Left renal cortex interstitium (tissue), 4 donors: ENCODE results near the gene RUFY4. TPM values are rescaled to one million over a fixed set of nuclear protein-coding genes. Genes with fewer than 3 reads are reported as not detected.

Source experiments
- DNase-seq, 4 donors: peaks; one replicate each; pipeline ENCODE4 v3.0.0-alpha.2; 2013; ENCODE audit warnings: low read depth in 4 of 4, low spot score in 2 of 4, missing footprints in 1 of 4
- polyA plus RNA-seq, 4 donors: library from polyadenylated mRNA; unstranded; fragments of 120-200 nt; gene quantifications; one replicate each; pipeline ENCODE4 v1.2.1, GENCODE V29; 2013; ENCODE audit not compliant: insufficient read length in 4 of 4

RUFY4 gene
- polyA plus RNA-seq, 4 donors: 0.13 to 0.27 TPM; not detected in 2

GRCh38 chr2:218059289-218059688, 9.8 kb upstream of the RUFY4 start:
- no peak for DNase-seq

DNA sequence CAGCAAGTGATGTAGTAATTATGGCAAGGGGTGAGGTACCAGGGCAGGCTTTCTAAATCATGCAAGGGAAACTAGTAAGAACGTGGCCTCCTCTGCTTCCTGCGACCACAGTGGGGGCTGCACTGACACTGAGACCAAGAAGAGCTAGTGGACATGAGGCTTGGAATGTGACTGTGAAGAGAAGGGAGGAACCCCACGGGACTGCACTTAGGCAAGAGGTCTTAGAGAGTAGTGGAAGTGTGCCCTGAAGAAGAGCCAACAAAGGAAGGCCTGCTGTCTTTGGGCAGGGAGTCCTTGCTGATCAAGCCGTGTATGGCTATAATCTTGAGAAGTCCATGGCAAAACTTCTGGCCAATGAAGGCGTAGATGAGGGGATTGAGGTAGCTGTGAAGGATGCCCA, 8.9 kb upstream of the RUFY4 start:
- no peak for DNase-seq

- DNase-seq: no peak
These were observed 7.9 kb upstream of the RUFY4 start for GRCh38 chr2:218060950-218061660.

- DNase-seq: no peak
These were observed 5.6 kb upstream of the RUFY4 start for GRCh38 chr2:218063486-218063885.

GRCh38 chr2:218063896-218064295, 5.2 kb upstream of the RUFY4 start:
- no peak for DNase-seq

DNA sequence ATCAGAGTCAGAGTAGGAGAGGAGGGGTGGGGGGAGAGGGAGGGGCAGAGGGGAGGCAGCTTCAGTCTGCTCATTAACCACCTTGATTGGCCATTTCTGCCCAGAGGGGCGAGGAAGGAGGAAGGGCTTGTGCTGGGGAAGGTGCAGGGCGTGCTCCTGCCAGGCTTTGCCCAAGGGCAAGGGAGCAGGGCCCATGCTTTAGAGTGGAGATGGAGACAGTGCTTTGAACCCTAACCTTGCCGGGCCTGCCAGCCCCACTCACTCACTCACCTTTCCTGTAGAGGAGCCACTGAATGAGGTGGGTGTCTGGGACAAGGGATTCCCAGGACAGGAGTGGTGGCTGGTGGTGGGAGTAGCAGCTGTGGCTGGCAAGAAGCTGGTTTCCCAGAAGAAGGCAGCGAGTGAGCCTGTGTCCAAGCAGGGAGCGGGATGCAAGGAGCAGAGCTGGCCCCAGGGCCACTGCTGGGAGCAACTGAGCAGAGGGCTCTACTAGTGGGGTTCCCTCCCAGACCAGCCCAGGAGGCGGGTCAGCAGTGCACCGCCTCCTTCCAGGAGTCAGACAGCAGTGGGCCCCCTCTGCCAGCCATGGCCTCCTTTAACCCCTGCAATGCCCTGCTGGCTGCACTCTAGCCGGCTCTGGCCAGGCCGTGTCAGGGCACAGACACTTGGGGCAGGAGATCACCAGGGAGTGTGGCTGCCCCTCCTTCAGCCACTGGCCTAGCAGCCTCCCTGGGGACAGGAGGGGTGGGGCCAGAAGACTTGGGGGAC, 3.6 kb upstream of the RUFY4 start:
- DNase-seq: no peak

- no peak for DNase-seq
These were observed 2.0 kb upstream of the RUFY4 start for GRCh38 chr2:218066926-218067515.

DNA sequence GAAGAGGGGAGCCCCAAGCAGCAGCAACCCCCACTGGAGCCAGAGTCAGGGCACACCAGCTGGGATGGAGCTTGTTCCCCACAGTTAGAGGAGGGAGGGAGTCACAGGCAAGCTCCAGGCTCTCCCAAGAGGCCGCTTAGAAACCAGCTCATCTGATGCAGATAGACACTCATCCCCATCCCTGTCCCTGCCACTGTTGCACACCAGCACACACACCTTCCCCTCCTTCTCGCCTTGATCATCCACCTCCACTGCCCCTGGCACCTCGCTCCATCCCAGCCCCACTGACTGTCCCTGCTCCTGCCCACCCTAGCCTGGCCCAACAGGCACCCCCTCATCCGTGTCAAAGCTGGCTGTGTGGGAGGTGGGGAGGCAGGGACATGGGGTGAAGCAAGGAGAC, 1.5 kb upstream of the RUFY4 start:
- no peak for DNase-seq

DNA sequence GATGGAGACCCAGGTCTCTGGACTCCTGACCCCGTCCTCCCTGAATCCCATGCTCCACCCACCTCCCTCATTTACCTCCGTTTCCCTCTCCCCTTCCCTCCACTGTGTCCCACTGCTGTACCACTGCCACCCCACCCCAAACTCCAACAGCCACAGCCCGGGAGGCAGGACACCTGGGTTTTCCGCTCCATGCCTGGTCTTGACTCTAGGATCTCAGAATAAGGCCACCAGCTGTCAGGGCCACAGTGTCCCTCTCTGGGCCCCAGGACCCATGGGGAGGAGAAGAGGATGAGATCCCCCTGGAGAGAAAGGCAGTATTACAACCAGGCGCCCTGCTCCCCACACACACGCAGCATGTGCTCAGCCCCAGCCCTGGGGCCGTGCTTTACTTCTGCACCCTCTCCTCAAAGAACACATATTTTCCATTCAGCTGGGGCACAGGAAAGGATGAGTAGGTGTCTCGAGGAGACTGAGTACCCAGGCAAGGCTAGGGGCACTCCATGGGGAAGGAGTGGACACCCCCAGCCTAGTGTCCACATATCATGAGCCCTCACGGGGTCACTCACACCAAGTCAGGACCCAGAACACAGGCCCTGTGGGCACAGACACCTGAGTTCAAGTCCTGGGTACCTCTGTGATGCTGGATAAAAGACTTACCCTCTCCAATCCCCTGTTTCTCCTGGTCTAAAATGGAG, 700 bp downstream of the RUFY4 start:
- no peak for DNase-seq

DNA sequence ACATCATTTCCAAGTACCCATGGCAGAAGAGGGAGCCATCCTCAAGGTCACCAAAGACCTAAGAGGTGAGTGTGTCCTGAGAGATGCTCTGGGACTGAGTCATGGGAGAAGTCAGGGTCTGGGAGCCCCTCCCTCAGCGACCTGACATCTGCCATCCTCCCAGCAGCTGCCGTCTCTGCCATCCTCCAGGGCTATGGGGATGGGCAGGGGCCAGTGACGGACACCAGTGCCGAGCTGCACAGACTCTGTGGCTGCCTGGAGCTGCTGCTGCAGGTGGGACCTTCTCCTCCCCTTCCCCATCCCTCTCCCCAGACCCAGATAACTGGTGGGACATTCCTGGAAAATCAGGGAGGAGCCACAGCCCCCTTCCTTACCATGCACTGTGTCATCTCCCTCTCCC, 1.5 kb downstream of the RUFY4 start:
- no peak for DNase-seq

GRCh38 chr2:218071218-218071937, 2.3 kb downstream of the RUFY4 start:
- no peak for DNase-seq

DNA sequence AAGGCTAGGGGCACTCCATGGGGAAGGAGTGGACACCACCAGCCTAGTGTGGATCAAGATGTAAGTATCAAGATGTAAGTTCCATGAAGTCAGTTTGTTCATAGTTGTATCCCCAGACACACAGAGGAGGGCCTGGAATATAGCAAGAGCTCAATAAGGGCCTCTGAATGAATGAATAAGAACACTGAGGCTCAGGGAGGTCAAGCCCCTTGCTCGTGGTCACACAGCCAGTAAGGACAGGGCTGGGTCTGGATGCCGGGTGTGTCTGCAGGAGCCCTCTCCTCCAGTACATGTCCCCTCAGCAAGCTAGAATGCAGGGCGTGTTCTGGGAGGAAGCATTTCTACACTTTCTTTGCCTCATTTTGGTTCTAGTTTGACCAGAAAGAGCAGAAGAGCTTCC, 2.9 kb downstream of the RUFY4 start:
- no peak for DNase-seq

GRCh38 chr2:218072478-218073024, 3.5 kb downstream of the RUFY4 start:
- DNase-seq: no peak

DNA sequence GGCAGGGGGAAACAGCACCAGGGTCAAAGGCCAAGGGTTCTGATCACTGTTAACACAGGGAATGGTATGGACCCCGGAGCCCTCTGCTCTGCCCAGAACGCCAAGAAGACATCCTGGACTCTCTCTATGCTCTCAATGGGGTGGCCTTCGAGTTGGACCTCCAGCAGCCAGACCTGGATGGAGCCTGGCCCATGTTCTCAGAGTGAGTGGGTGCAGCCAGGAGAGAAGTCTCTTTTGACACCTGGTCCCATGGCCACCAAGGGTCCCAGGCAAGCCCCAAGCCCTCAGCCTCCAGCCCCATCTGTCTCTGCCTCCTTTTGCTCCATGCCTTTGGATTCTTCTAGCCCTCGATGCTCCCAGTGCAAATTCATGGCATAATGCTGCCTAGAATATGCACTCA, 4.1 kb downstream of the RUFY4 start:
- DNase-seq: no peak

DNA sequence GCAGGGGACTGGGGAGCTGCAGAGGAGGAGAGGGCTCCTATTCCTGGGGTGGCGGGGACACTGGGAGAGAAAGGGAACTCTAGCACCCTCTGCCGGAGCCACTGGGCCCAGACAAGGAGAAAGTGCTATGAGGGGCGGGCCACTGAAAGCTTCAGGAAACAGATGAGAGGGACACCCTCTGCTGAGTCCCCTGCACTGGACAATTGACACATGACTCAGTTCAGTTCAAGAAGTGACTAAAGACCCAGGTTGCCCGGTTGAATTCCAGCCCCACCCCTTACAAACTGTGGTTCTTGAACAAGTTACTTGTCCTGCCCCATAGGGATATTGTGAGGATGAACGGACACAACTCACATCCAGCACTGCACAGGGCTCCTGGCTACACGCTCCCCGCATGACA, 5.0 kb downstream of the RUFY4 start:
- peak in 1 of 4 donors; percentile 3 for DNase-seq

- DNase-seq: no peak
These were observed 7.1 kb downstream of the RUFY4 start for GRCh38 chr2:218075975-218076811.

- DNase-seq: no peak
These were observed 8.6 kb downstream of the RUFY4 start for GRCh38 chr2:218077464-218078216.
